GM21390 (cell line): Measurements from ENCODE around the gene GEMIN8.

ENCODE experiments used
- ATAC-seq: cut with Tn5 transposase; IDR thresholded peaks from one replicate; pipeline ENCODE4 v1.9.1; 2021; ENCODE audit not compliant: unreplicated experiment

GEMIN8 gene

GRCh38 chrX:14017399-14017798, 12.3 kb downstream of the GEMIN8 start:
- ATAC-seq, result no peak

GRCh38 chrX:14015941-14016340, 13.8 kb downstream of the GEMIN8 start:
- no peak for ATAC-seq

GRCh38 chrX:14015294-14015693, 14.4 kb downstream of the GEMIN8 start:
- ATAC-seq, result no peak

- ATAC-seq, result no peak
Measured at GRCh38 chrX:14014526-14014925, 15.2 kb downstream of the GEMIN8 start.

- ATAC-seq, result no peak
Measured at GRCh38 chrX:14013054-14013453, 16.6 kb downstream of the GEMIN8 start.

- no peak for ATAC-seq
Measured at GRCh38 chrX:14010566-14010965, 19.1 kb downstream of the GEMIN8 start.

GRCh38 chrX:14006540-14006939, 23.2 kb downstream of the GEMIN8 start:
- ATAC-seq, result no peak

GRCh38 chrX:14003876-14004425, 25.7 kb downstream of the GEMIN8 start:
- ATAC-seq, result no peak

- no peak for ATAC-seq
Measured at GRCh38 chrX:14003028-14003427, 26.7 kb downstream of the GEMIN8 start.

GRCh38 chrX:13996650-13997049, 33.0 kb downstream of the GEMIN8 start:
- ATAC-seq, result no peak

- no peak for ATAC-seq
Measured at GRCh38 chrX:13994536-13995080, 35.1 kb downstream of the GEMIN8 start.

GRCh38 chrX:13994104-13994503, 35.6 kb downstream of the GEMIN8 start:
- ATAC-seq, result no peak

- ATAC-seq, result no peak
Measured at GRCh38 chrX:13990126-13990800, 39.4 kb downstream of the GEMIN8 start.

GRCh38 chrX:13985697-13986435, 43.8 kb downstream of the GEMIN8 start:
- peak; percentile 89 for ATAC-seq

GRCh38 chrX:13983734-13984133, 46.0 kb downstream of the GEMIN8 start:
- ATAC-seq, result no peak

- no peak for ATAC-seq
Measured at GRCh38 chrX:13968198-13968597, 61.5 kb downstream of the GEMIN8 start.

GRCh38 chrX:13967636-13968035, 62.1 kb downstream of the GEMIN8 start:
- no peak for ATAC-seq

GRCh38 chrX:13966793-13967125, 62.9 kb downstream of the GEMIN8 start:
- no peak for ATAC-seq

GRCh38 chrX:13966071-13966792, 63.5 kb downstream of the GEMIN8 start:
- ATAC-seq, result no peak

GRCh38 chrX:13965531-13965930, 64.2 kb downstream of the GEMIN8 start:
- ATAC-seq, result no peak

GRCh38 chrX:13956998-13957397, 72.7 kb downstream of the GEMIN8 start:
- no peak for ATAC-seq
